GM12892 (cell line): ENCODE measurements around the gene WLS.

Experiments used
- POLR2A ChIP-seq: IDR thresholded peaks from 2 replicates; pipeline ENCODE4 v1.6.1; 2011; ENCODE audit warnings: low read depth, low read length, control low read depth
- POLR2AphosphoS5 ChIP-seq: IDR thresholded peaks from 2 replicates; pipeline ENCODE4 v1.6.1; 2011; ENCODE audit warnings: low read depth, low read length, control low read depth
- TAF1 ChIP-seq: IDR thresholded peaks from 2 replicates; pipeline ENCODE4 v1.6.1; 2011; ENCODE audit warnings: low read depth, mild to moderate bottlenecking, control low read depth, low read length, borderline replicate concordance

GRCh38 chr1:68140536-68140935 lies 91.8 kb downstream of the WLS start:
- TF ChIP-seq POLR2A: no peak
- TF ChIP-seq POLR2AphosphoS5: no peak
- no peak for TF ChIP-seq TAF1
